Measurements from ENCODE around the gene CIDEA. TPM values are rescaled to one million over a fixed set of nuclear protein-coding genes. Genes with fewer than 3 reads are reported as not detected.
"Not testable (repeated sequence)": the region's sequence is repeated elsewhere in the genome, so short reads cannot be mapped to it uniquely, and the experiment has no call there.

CIDEA gene, protein sequence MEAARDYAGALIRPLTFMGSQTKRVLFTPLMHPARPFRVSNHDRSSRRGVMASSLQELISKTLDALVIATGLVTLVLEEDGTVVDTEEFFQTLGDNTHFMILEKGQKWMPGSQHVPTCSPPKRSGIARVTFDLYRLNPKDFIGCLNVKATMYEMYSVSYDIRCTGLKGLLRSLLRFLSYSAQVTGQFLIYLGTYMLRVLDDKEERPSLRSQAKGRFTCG
- total RNA-seq, result not detected in 2 replicates
- not detected for total RNA-seq (2013)
- not detected in 2 replicates for polyA plus RNA-seq
- not detected in 2 replicates for polyA minus RNA-seq

- peaks cover 0 to 58% (median 11%) of the 10 kb centered on the region in 4 experiments for H3K27me3 ChIP-seq (replicated peaks in 1 of 4; ENCODE audit: control extremely low read depth in 1 of 4, control insufficient read depth in 3 of 4, insufficient read depth in 4 of 4, low read length in 3 of 4)
- H3K79me2 ChIP-seq (ENCODE audit: control insufficient read depth, insufficient read depth, low read length), result no peaks in the 10 kb centered on the region
- no peak for ATAC-seq (ENCODE audit: low read depth)
- no peak within 1 kb of the TSS for H3K4me3 ChIP-seq (ENCODE audit: control extremely low read depth in 1 of 5, extremely low read depth in 1 of 5, insufficient read depth in 1 of 5, low read depth in 2 of 5, low read length in 4 of 5)
- POLR2A ChIA-PET, result no interaction called here
- peak within 1 kb of the TSS; percentile 25 for H3K4me2 ChIP-seq (replicated peaks; ENCODE audit: low read depth, low read length, poor library complexity, severe bottlenecking)
- H3K9me3 ChIP-seq (ENCODE audit: control extremely low read depth in 1 of 3, control insufficient read depth in 2 of 3, insufficient read depth in 1 of 3, low read length in 2 of 3), result no peaks in the 10 kb centered on the region
- H4K20me1 ChIP-seq (ENCODE audit: control insufficient read depth, insufficient read depth, low read length, poor library complexity, severe bottlenecking), result no peaks in the 10 kb centered on the region
- CTCF ChIA-PET, result no interaction called here
- no peaks in the 10 kb centered on the region for H3K4me1 Mint-ChIP-seq
- no peak for TF ChIP-seq EZH2 (IDR thresholded peaks at IDR 0.05; ENCODE audit: borderline replicate concordance, insufficient read depth, low read depth, low read length, poor library complexity, severe bottlenecking)
- TF ChIP-seq, protein P1, sequence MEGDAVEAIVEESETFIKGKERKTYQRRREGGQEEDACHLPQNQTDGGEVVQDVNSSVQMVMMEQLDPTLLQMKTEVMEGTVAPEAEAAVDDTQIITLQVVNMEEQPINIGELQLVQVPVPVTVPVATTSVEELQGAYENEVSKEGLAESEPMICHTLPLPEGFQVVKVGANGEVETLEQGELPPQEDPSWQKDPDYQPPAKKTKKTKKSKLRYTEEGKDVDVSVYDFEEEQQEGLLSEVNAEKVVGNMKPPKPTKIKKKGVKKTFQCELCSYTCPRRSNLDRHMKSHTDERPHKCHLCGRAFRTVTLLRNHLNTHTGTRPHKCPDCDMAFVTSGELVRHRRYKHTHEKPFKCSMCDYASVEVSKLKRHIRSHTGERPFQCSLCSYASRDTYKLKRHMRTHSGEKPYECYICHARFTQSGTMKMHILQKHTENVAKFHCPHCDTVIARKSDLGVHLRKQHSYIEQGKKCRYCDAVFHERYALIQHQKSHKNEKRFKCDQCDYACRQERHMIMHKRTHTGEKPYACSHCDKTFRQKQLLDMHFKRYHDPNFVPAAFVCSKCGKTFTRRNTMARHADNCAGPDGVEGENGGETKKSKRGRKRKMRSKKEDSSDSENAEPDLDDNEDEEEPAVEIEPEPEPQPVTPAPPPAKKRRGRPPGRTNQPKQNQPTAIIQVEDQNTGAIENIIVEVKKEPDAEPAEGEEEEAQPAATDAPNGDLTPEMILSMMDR (IDR thresholded peaks at IDR 0.05), result no peak
- H3K27ac Mint-ChIP-seq, result no peak within 1 kb of the TSS
- DNase-seq, result no peak
- H3K4me3 Mint-ChIP-seq, result no peak within 1 kb of the TSS
- 10% methylated on average over 69 of the region's 69 CpGs for WGBS (ENCODE audit: insufficient coverage)
- no peaks in the 10 kb centered on the region for H3K36me3 ChIP-seq (replicated peaks in 1 of 2; ENCODE audit: control extremely low read depth in 1 of 2, control insufficient read depth in 1 of 2, extremely low read depth in 1 of 2, insufficient read depth in 2 of 2, low read length in 1 of 2)
- H3K4me1 ChIP-seq (ENCODE audit: control insufficient read depth in 2 of 2, insufficient read depth in 2 of 2, low read length in 2 of 2), result peaks cover 0 to 10% of the 10 kb centered on the region in 2 donors
- no peaks in the 10 kb centered on the region for H3K9me3 Mint-ChIP-seq (ENCODE audit: insufficient read depth)
- intact Hi-C loops (cut with micrococcal nuclease), result no loop called here
- H3K27me3 Mint-ChIP-seq, result peaks cover 69% of the 10 kb centered on the region
- H3K9ac ChIP-seq (ENCODE audit: low read length), result no peak within 1 kb of the TSS
- no peak within 1 kb of the TSS for H2AFZ ChIP-seq (ENCODE audit: insufficient read depth, low read depth, low read length, poor library complexity, severe bottlenecking)
- no peak within 1 kb of the TSS for H3K27ac ChIP-seq (ENCODE audit: low read length in 2 of 2)
Observed at GRCh38 chr18:12254136-12254819, at the start of gene CIDEA. TSS of gene CIDEA (plus strand) at chr18:12254361. CDS start at chr18:12254384, 23 bp downstream.

GRCh38 chr18:12208296-12209153 is 45.6 kb upstream of the CIDEA start:
- H4K20me1 ChIP-seq (ENCODE audit: control insufficient read depth, insufficient read depth, low read length, poor library complexity, severe bottlenecking); H3K4me2 ChIP-seq (replicated peaks; ENCODE audit: low read depth, low read length, poor library complexity, severe bottlenecking); ATAC-seq (ENCODE audit: low read depth); H3K27ac Mint-ChIP-seq; DNase-seq; H3K4me3 ChIP-seq (ENCODE audit: control extremely low read depth in 1 of 5, extremely low read depth in 1 of 5, insufficient read depth in 1 of 5, low read depth in 2 of 5, low read length in 4 of 5); H3K4me1 Mint-ChIP-seq; intact Hi-C loops (cut with micrococcal nuclease); H3K4me3 Mint-ChIP-seq; H3K9me3 ChIP-seq (ENCODE audit: control extremely low read depth in 1 of 3, control insufficient read depth in 2 of 3, insufficient read depth in 1 of 3, low read length in 2 of 3); H3K9ac ChIP-seq (ENCODE audit: low read length); H2AFZ ChIP-seq (ENCODE audit: insufficient read depth, low read depth, low read length, poor library complexity, severe bottlenecking); H3K27me3 ChIP-seq (replicated peaks in 1 of 4; ENCODE audit: control extremely low read depth in 1 of 4, control insufficient read depth in 3 of 4, insufficient read depth in 4 of 4, low read length in 3 of 4); H3K27me3 Mint-ChIP-seq; POLR2A ChIA-PET; H3K79me2 ChIP-seq (ENCODE audit: control insufficient read depth, insufficient read depth, low read length); H3K36me3 ChIP-seq (replicated peaks in 1 of 2; ENCODE audit: control extremely low read depth in 1 of 2, control insufficient read depth in 1 of 2, extremely low read depth in 1 of 2, insufficient read depth in 2 of 2, low read length in 1 of 2); H3K9me3 Mint-ChIP-seq (ENCODE audit: insufficient read depth); CTCF ChIA-PET; H3K4me1 ChIP-seq (ENCODE audit: control insufficient read depth in 2 of 2, insufficient read depth in 2 of 2, low read length in 2 of 2); H3K27ac ChIP-seq (ENCODE audit: low read length in 2 of 2): not testable (repeated sequence)
- WGBS (ENCODE audit: insufficient coverage), result 100% methylated on average over 5 of the region's 18 CpGs

DNA sequence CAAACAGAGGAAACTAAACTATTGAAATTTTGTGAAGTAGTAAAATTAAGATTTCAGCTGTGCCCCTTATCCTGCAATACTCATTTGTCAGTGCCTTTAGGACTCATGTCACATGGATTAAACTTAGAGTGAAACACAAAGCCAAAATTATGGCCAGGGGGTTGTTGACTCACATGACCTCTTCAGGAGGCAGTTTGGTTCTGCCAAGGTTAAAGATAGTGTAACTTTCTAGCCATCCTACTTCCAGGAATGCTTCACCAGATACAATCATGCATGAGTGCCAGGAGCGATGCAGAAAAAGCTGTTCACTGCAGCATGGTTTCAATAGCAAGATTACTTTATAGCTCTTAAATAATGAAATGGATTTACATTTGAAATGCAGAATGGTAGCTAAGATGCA is 41.9 kb upstream of the CIDEA start:
- CTCF ChIA-PET; POLR2A ChIA-PET; H3K9me3 Mint-ChIP-seq (ENCODE audit: insufficient read depth): not testable (repeated sequence)

More for the DNA sequence above, 41.9 kb upstream of the CIDEA start:
- H3K4me1 ChIP-seq (ENCODE audit: control insufficient read depth in 2 of 2, insufficient read depth in 2 of 2, low read length in 2 of 2); H2AFZ ChIP-seq (ENCODE audit: insufficient read depth, low read depth, low read length, poor library complexity, severe bottlenecking); H4K20me1 ChIP-seq (ENCODE audit: control insufficient read depth, insufficient read depth, low read length, poor library complexity, severe bottlenecking); H3K36me3 ChIP-seq (replicated peaks in 1 of 2; ENCODE audit: control extremely low read depth in 1 of 2, control insufficient read depth in 1 of 2, extremely low read depth in 1 of 2, insufficient read depth in 2 of 2, low read length in 1 of 2); H3K27me3 Mint-ChIP-seq; H3K4me2 ChIP-seq (replicated peaks; ENCODE audit: low read depth, low read length, poor library complexity, severe bottlenecking); H3K27ac ChIP-seq (ENCODE audit: low read length in 2 of 2); H3K27me3 ChIP-seq (replicated peaks in 1 of 4; ENCODE audit: control extremely low read depth in 1 of 4, control insufficient read depth in 3 of 4, insufficient read depth in 4 of 4, low read length in 3 of 4); H3K27ac Mint-ChIP-seq; H3K9me3 ChIP-seq (ENCODE audit: control extremely low read depth in 1 of 3, control insufficient read depth in 2 of 3, insufficient read depth in 1 of 3, low read length in 2 of 3); H3K79me2 ChIP-seq (ENCODE audit: control insufficient read depth, insufficient read depth, low read length); DNase-seq; H3K4me3 Mint-ChIP-seq; H3K4me1 Mint-ChIP-seq; ATAC-seq (ENCODE audit: low read depth); H3K9ac ChIP-seq (ENCODE audit: low read length); intact Hi-C loops (cut with micrococcal nuclease); H3K4me3 ChIP-seq (ENCODE audit: control extremely low read depth in 1 of 5, extremely low read depth in 1 of 5, insufficient read depth in 1 of 5, low read depth in 2 of 5, low read length in 4 of 5): not testable (repeated sequence)
- WGBS (ENCODE audit: insufficient coverage), result no CpG with 5 or more reads among the region's 1 CpG

All from B cell (primary cell).